Left ventricle myocardium inferior (tissue), 1 donor: ENCODE data around the gene PCA3. TPM values are rescaled to one million over a fixed set of nuclear protein-coding genes. Genes with fewer than 3 reads are reported as not detected.

Source experiments
- DNase-seq: peaks from one replicate; pipeline ENCODE4 v3.0.0-alpha.2; 2020
- H3K27ac ChIP-seq: fragments of 200-600 bp; replicated peaks from 2 replicates; pipeline ENCODE4 v1.8.0; 2021
- H3K27me3 ChIP-seq: fragments of 200-600 bp; 2 replicates; pipeline ENCODE4 v1.8.0; 2021; ENCODE audit warnings: low read depth
- H3K36me3 ChIP-seq: fragments of 200-600 bp; 2 replicates; pipeline ENCODE4 v1.8.0; 2021
- H3K4me1 ChIP-seq: fragments of 200-600 bp; 2 replicates; pipeline ENCODE4 v1.8.0; 2021
- H3K4me3 ChIP-seq: fragments of 200-600 bp; 2 replicates; pipeline ENCODE4 v1.8.0; 2021; ENCODE audit warnings: mild to moderate bottlenecking, moderate library complexity
- H3K9me3 ChIP-seq: fragments of 200-600 bp; replicated peaks from 2 replicates; pipeline ENCODE4 v1.8.0; 2021
- intact Hi-C: fragments of 100-400 bp; cut with micrococcal nuclease; formaldehyde crosslinking; loops from one replicate; pipeline ENCODE4 v1.11.0; 2022
- total RNA-seq: library from RNA; stranded (reverse); fragmentation: NEBNext Ultra II Directional; extraction: Animal tissue kit (Norgen Biotek cat#: 25700); gene quantifications from one replicate; pipeline ENCODE4 v1.2.1, GENCODE V29; 2021
- TF ChIP-seq, protein P1 (sequence below): fragments of 200-600 bp; IDR thresholded peaks from 2 replicates; pipeline ENCODE4 v1.8.0; 2021; ENCODE audit warnings: antibody characterized with exemption, mild to moderate bottlenecking, borderline replicate concordance
- donor health status: DM: no; HTN: yes; CAD: no; lungs with severe emphysema.

Gene PCA3
- total RNA-seq, 1 donor from 2014 or later, result not detected

DNA sequence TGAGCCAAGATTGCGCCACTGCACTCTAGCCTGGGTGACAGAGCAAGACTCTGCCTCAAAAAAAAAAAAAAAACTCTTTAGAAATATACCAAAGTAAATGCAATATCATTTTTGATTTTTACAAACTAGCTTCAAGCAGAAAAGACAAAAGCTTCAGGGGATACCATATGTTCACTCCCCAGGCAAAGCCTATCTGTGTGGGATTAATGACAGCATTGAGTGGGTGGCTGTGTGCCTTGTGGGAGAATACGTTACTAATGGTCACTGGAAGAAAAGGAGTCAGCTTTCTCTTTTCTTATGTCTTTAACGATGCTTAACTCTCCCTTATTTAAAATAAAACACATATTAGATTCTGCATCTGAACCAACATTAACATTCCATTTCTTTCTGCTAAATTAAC, 1.9 kb downstream of the PCA3 start:
- no peak for DNase-seq
- no peak overlapping the region for H3K4me3 ChIP-seq
- H3K27me3 ChIP-seq, result peaks cover 5% of the 10 kb centered on the region
- no peak overlapping the region for H3K27ac ChIP-seq
- TF ChIP-seq, protein P1, sequence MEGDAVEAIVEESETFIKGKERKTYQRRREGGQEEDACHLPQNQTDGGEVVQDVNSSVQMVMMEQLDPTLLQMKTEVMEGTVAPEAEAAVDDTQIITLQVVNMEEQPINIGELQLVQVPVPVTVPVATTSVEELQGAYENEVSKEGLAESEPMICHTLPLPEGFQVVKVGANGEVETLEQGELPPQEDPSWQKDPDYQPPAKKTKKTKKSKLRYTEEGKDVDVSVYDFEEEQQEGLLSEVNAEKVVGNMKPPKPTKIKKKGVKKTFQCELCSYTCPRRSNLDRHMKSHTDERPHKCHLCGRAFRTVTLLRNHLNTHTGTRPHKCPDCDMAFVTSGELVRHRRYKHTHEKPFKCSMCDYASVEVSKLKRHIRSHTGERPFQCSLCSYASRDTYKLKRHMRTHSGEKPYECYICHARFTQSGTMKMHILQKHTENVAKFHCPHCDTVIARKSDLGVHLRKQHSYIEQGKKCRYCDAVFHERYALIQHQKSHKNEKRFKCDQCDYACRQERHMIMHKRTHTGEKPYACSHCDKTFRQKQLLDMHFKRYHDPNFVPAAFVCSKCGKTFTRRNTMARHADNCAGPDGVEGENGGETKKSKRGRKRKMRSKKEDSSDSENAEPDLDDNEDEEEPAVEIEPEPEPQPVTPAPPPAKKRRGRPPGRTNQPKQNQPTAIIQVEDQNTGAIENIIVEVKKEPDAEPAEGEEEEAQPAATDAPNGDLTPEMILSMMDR, result no peak
- intact Hi-C loops, result no loop called here
- no peaks in the 10 kb centered on the region for H3K36me3 ChIP-seq
- no peaks in the 10 kb centered on the region for H3K9me3 ChIP-seq
- H3K4me1 ChIP-seq, result no peaks in the 10 kb centered on the region

DNA sequence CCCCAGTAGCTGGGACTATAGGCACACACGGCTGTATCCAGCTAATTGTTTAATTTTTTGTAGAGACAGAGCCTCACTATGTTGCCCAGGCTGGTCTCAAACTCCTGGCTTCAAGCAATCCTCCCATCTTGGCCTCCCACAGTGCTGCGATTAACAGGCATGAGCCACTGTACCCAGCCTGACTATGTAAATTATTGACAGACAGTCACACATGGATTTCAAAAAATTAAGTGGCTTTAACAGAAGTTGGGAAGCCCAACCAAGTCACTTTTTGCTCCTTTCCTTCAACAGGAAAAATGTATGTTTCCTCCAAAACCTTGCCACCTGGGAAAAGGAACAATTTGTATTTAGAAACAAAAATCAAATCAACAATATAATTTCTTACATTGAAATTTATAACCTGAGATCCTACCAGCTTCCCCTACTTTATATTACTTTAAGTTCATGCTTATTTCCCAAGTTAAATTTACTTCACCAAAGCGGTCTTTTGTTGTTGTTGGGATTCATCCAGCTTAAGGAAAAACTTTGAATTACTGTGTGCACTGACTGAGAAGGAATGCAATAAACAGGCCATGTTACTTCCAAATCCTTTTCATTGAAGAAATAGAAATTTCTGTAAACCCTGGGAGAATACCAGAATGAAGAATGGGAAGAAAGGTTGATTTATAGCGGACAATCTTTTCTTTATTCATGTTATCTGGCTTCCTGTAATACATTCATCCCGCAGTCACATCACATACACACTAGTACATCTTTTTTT, 8.6 kb downstream of the PCA3 start:
- H3K4me1 ChIP-seq, result no peaks in the 10 kb centered on the region
- no peaks in the 10 kb centered on the region for H3K9me3 ChIP-seq
- DNase-seq, result no peak
- intact Hi-C loops, result no loop called here
- no peaks in the 10 kb centered on the region for H3K36me3 ChIP-seq
- H3K4me3 ChIP-seq, result no peak overlapping the region
- TF ChIP-seq, protein P1, result no peak
- H3K27ac ChIP-seq, result no peak overlapping the region
- H3K27me3 ChIP-seq, result peaks cover 4% of the 10 kb centered on the region

DNA sequence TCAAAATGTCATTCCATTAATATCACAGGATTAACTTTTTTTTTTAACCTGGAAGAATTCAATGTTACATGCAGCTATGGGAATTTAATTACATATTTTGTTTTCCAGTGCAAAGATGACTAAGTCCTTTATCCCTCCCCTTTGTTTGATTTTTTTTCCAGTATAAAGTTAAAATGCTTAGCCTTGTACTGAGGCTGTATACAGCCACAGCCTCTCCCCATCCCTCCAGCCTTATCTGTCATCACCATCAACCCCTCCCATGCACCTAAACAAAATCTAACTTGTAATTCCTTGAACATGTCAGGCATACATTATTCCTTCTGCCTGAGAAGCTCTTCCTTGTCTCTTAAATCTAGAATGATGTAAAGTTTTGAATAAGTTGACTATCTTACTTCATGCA, 20.6 kb downstream of the PCA3 start:
- intact Hi-C loops, result no loop called here
- no peaks in the 10 kb centered on the region for H3K36me3 ChIP-seq
- H3K9me3 ChIP-seq, result no peaks in the 10 kb centered on the region
- DNase-seq, result no peak
- no peaks in the 10 kb centered on the region for H3K4me1 ChIP-seq
- H3K27ac ChIP-seq, result no peak overlapping the region
- no peak overlapping the region for H3K4me3 ChIP-seq
- TF ChIP-seq, protein P1, result no peak
- H3K27me3 ChIP-seq, result no peaks in the 10 kb centered on the region

DNA sequence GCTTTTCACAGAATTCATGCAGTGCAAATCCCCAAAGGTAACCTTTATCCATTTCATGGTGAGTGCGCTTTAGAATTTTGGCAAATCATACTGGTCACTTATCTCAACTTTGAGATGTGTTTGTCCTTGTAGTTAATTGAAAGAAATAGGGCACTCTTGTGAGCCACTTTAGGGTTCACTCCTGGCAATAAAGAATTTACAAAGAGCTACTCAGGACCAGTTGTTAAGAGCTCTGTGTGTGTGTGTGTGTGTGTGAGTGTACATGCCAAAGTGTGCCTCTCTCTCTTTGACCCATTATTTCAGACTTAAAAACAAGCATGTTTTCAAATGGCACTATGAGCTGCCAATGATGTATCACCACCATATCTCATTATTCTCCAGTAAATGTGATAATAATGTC, 21.3 kb downstream of the PCA3 start:
- TF ChIP-seq, protein P1, result no peak
- Histone ChIP-seq H3K4me1 (no peaks in the 10 kb centered on the region), H3K27me3 (no peaks in the 10 kb centered on the region), H3K36me3 (no peaks in the 10 kb centered on the region), H3K9me3 (no peaks in the 10 kb centered on the region), H3K27ac (no peak overlapping the region), H3K4me3 (no peak overlapping the region)
- intact Hi-C loops, result no loop called here
- no peak for DNase-seq

DNA sequence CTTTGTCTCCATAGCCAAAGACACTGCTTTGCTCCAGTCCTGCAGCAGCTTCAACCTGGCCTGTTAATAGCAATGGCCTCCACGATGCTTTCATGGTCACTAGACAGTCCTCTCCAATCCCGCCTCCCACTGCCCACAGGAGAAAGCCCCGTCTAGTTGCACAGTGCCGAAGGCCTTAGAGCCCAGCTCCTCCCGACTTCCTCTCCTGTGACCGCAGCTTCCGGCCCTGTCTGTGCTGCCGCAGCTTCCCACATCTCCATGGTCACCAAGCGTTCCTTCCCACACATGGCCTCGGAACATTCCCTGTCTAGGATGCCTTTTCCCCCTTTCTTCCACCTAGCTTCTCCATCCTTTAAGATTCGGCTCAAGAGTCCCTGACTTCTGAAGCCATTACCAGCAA, 23.4 kb downstream of the PCA3 start:
- H3K27ac ChIP-seq, result no peak overlapping the region
- intact Hi-C loops, result no loop called here
- no peaks in the 10 kb centered on the region for H3K27me3 ChIP-seq
- H3K36me3 ChIP-seq, result no peaks in the 10 kb centered on the region
- TF ChIP-seq, protein P1, result no peak
- no peaks in the 10 kb centered on the region for H3K4me1 ChIP-seq
- no peaks in the 10 kb centered on the region for H3K9me3 ChIP-seq
- no peak overlapping the region for H3K4me3 ChIP-seq
- no peak for DNase-seq
